HG03066 (cell line): Measurements from ENCODE around the gene DCP1A.
"Not testable (repeated sequence)": the region's sequence is repeated elsewhere in the genome, so short reads cannot be mapped to it uniquely, and the experiment has no call there.

Experiments
- ATAC-seq: cut with Tn5 transposase; IDR thresholded peaks from one replicate; pipeline ENCODE4 v1.9.1; 2021; ENCODE audit warnings: low read depth; ENCODE audit not compliant: unreplicated experiment

The DCP1A gene

GRCh38 chr3:53347261-53348064, at the start of gene DCP1A:
DCP1A (minus strand) TSS chr3:53347543; CDS start chr3:53347517, 26 bp downstream.
- peak; percentile 93 for ATAC-seq

GRCh38 chr3:53384465-53385423, 37.4 kb upstream of the DCP1A start:
- no peak for ATAC-seq

- ATAC-seq, result no peak
These were observed 34.8 kb upstream of the DCP1A start for GRCh38 chr3:53382106-53382505.

- no peak for ATAC-seq
These were observed 33.0 kb upstream of the DCP1A start for GRCh38 chr3:53380306-53380705.

- no peak for ATAC-seq
These were observed 32.6 kb upstream of the DCP1A start for GRCh38 chr3:53379898-53380297.

- no peak for ATAC-seq
These were observed 30.5 kb upstream of the DCP1A start for GRCh38 chr3:53377794-53378193.

GRCh38 chr3:53376679-53377078, 29.3 kb upstream of the DCP1A start:
- ATAC-seq, result no peak

- no peak for ATAC-seq
These were observed 27.7 kb upstream of the DCP1A start for GRCh38 chr3:53375019-53375418.

- ATAC-seq, result not testable (repeated sequence)
These were observed 23.4 kb upstream of the DCP1A start for GRCh38 chr3:53370719-53371118.

GRCh38 chr3:53361852-53362251, 14.5 kb upstream of the DCP1A start:
- ATAC-seq, result no peak

- ATAC-seq, result no peak
These were observed 10.1 kb upstream of the DCP1A start for GRCh38 chr3:53357458-53357857.

- no peak for ATAC-seq
These were observed 7.7 kb upstream of the DCP1A start for GRCh38 chr3:53354945-53355498.

- no peak for ATAC-seq
These were observed 5.9 kb upstream of the DCP1A start for GRCh38 chr3:53353202-53353601.

- ATAC-seq, result no peak
These were observed 3.3 kb upstream of the DCP1A start for GRCh38 chr3:53350652-53351051.

GRCh38 chr3:53348118-53348517, 775 bp upstream of the DCP1A start:
- not testable (repeated sequence) for ATAC-seq

- ATAC-seq, result no peak
These were observed 452 bp downstream of the DCP1A start for GRCh38 chr3:53346922-53347260.

- no peak for ATAC-seq
These were observed 829 bp downstream of the DCP1A start for GRCh38 chr3:53346514-53346913.

GRCh38 chr3:53342353-53342752, 5.0 kb downstream of the DCP1A start:
- no peak for ATAC-seq

GRCh38 chr3:53337167-53337940, 10.0 kb downstream of the DCP1A start:
- ATAC-seq, result no peak

- no peak for ATAC-seq
These were observed 12.6 kb downstream of the DCP1A start for GRCh38 chr3:53334742-53335141.
